Fibroblast of the aortic adventitia (primary cell): ENCODE data around the gene CHMP4B. TPM values are rescaled to one million over a fixed set of nuclear protein-coding genes. Genes with fewer than 3 reads are reported as not detected.

ENCODE experiments used
- DNase-seq: peaks from one replicate; pipeline ENCODE4 v3.0.0-alpha.2; 2010; ENCODE audit warnings: low read depth
- H3K4me3 ChIP-seq: 2 replicates; pipeline ENCODE4 v1.5.1; 2011; ENCODE audit warnings: low read depth, mild to moderate bottlenecking, control low read depth, low read length, moderate library complexity
- CTCF ChIP-seq: IDR thresholded peaks from 2 replicates; pipeline ENCODE4 v1.5.1; 2011; ENCODE audit warnings: mild to moderate bottlenecking, low read length, control low read depth, inconsistent platforms; ENCODE audit not compliant: insufficient read depth
- total RNA-seq: library from RNA; depleted of rRNA; stranded (reverse); fragments of >200 nt; gene quantifications from 2 replicates; pipeline ENCODE4 v1.2.3, GENCODE V29; 2012; ENCODE audit warnings: low replicate concordance

The CHMP4B gene
- total RNA-seq, 1 donor = 54.8 TPM

GRCh38 chr20:33781945-33782344 is 29.2 kb upstream of the CHMP4B start:
- no peak overlapping the region for H3K4me3 ChIP-seq
- no peak for TF ChIP-seq CTCF
- DNase-seq = no peak

GRCh38 chr20:33783256-33783655 is 27.9 kb upstream of the CHMP4B start:
- H3K4me3 ChIP-seq = no peak overlapping the region
- TF ChIP-seq CTCF = no peak
- no peak for DNase-seq

- TF ChIP-seq CTCF = no peak
- no peak for DNase-seq
- H3K4me3 ChIP-seq = no peak overlapping the region
Measured at GRCh38 chr20:33783818-33784217, 27.3 kb upstream of the CHMP4B start.

- DNase-seq = no peak
- no peak for TF ChIP-seq CTCF
- H3K4me3 ChIP-seq = no peak overlapping the region
Measured at GRCh38 chr20:33784225-33784624, 26.9 kb upstream of the CHMP4B start.

GRCh38 chr20:33785503-33785902 is 25.6 kb upstream of the CHMP4B start:
- no peak for DNase-seq
- TF ChIP-seq CTCF = no peak
- no peak overlapping the region for H3K4me3 ChIP-seq

GRCh38 chr20:33787253-33787891 is 23.8 kb upstream of the CHMP4B start:
- TF ChIP-seq CTCF = no peak
- no peak overlapping the region for H3K4me3 ChIP-seq
- no peak for DNase-seq
